Endothelial cell of umbilical vein (primary cell): ENCODE results near the gene DMD.

ENCODE experiments used
- CTCF ChIP-seq, 2 donors: IDR thresholded peaks; 1 replicate in 1 of 2; 2 replicates in 1 of 2; pipeline ENCODE4 v1.5.1; 2011; ENCODE audit warnings: low read length in 2 of 2, mild to moderate bottlenecking in 2 of 2, moderate library complexity in 2 of 2, control low read depth in 1 of 2, inconsistent platforms in 1 of 2, low read depth in 1 of 2; ENCODE audit not compliant: insufficient read depth in 1 of 2; ENCODE audit errors: extremely low read depth in 1 of 2
- EZH2 ChIP-seq: IDR thresholded peaks from 2 replicates; pipeline ENCODE4 v1.6.1; 2012; ENCODE audit warnings: borderline replicate concordance, low read depth, mild to moderate bottlenecking, moderate library complexity, low read length, inconsistent platforms; ENCODE audit not compliant: severe bottlenecking
- MAX ChIP-seq: IDR thresholded peaks from 2 replicates; pipeline ENCODE4 v1.6.1; 2011; ENCODE audit not compliant: insufficient read depth, insufficient read length
- POLR2AphosphoS5 ChIP-seq: IDR thresholded peaks from 2 replicates; pipeline ENCODE4 v1.6.1; 2012; ENCODE audit warnings: low read depth, mild to moderate bottlenecking, control low read depth, low read length, moderate library complexity; ENCODE audit not compliant: insufficient read depth

DNA sequence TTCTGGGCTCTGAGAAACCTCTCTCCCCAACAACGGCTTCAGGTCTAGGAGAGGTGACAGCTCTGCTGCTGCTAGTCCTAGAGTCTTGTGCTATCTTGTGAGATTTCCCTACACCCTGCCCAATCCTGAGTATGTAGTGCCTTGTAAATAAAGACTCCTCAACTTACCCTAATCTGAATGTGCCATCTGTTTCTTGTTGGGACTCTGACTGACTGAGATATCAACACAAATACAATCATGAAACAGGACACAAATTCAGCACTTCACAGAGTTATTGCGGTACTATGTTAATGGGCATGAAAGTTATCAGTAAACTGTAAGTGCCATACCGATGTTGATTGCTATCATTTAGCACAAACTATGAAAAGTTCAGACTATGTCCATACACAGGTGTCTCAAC, 1610.5 kb downstream of the DMD start:
- TF ChIP-seq CTCF (IDR thresholded peaks at IDR 0.05; ENCODE audit: extremely low read depth in 1 of 2, insufficient read depth in 1 of 2, low read depth in 1 of 2, low read length in 2 of 2) (no peak), EZH2 (no peak), POLR2AphosphoS5 (no peak), MAX (no peak)
